Adipose tissue (tissue), 3 donors: Measurements from ENCODE around the gene IQSEC3. TPM values are rescaled to one million over a fixed set of nuclear protein-coding genes. Genes with fewer than 3 reads are reported as not detected.
"Not testable (repeated sequence)": the region's sequence is repeated elsewhere in the genome, so short reads cannot be mapped to it uniquely, and the experiment has no call there.

Experiments
- H3K27ac ChIP-seq: one replicate; pipeline ENCODE4 v1.5.1; 2013; ENCODE audit warnings: low read depth, low read length
- WGBS, 3 donors: extraction: QIAGEN DNeasy Blood & Tissue Kit; methylation state at CpG; one replicate each; pipeline ENCODE4 v1.1.7; 2013; 5-methylcytosine and 5-hydroxymethylcytosine counted together
- polyA plus RNA-seq, 3 donors: library from polyadenylated mRNA; stranded (reverse); fragments of 200-250 nt; gene quantifications; one replicate each; pipeline ENCODE4 v1.2.3, GENCODE V29; 2013
- donor health status: healthy with polysubstance abuse.
- donor health status: Bipolar disorder and iron deficiency.
- donor health status: healthy.

IQSEC3 gene
- polyA plus RNA-seq, 3 donors, result 0.61 to 5.2 (median 5.2) TPM

GRCh38 chr12:179131-179884, 112.7 kb downstream of the IQSEC3 start:
- no peak overlapping the region for H3K27ac ChIP-seq
- 58 to 66% (median 64%) methylated on average over 11 of the region's 11 CpGs for WGBS, 3 donors

- no peak overlapping the region for H3K27ac ChIP-seq
- 72 to 81% (median 75%) methylated on average over 5 of the region's 5 CpGs for WGBS, 3 donors
Measured at GRCh38 chr12:179885-180284, 113.3 kb downstream of the IQSEC3 start.

DNA sequence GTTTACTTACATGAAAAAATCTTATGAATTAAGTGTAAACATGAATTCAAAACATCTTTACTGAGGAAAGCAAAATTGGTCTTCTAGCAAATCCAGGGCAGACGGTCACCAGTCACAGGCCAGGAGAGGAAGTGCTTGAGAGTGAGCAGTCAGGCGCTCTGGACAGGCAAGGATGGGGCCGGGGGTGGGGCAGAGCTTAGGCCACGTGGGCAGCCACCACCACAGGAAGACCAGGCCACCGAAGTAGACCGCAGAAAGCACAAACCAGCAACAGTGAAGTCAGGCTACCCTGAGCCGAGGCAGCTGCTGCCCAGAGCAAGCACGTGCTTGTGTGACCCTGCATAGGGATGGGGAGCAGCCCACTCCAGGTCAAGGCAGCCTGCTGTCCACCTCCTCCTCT, 113.9 kb downstream of the IQSEC3 start:
- no peak overlapping the region for H3K27ac ChIP-seq
- 25 to 66% (median 30%) methylated on average over 8 of the region's 8 CpGs for WGBS, 3 donors

GRCh38 chr12:181921-182320, 115.4 kb downstream of the IQSEC3 start:
- 73 to 81% (median 78%) methylated on average over 17 of the region's 17 CpGs for WGBS, 3 donors
- no peak overlapping the region for H3K27ac ChIP-seq

- 63 to 75% (median 65%) methylated on average over 8 to 10 of the region's 10 CpGs for WGBS, 3 donors
- H3K27ac ChIP-seq, result no peak overlapping the region
Measured at GRCh38 chr12:182381-182892, 115.9 kb downstream of the IQSEC3 start.

GRCh38 chr12:184811-185575, 118.4 kb downstream of the IQSEC3 start:
- WGBS, 3 donors, result 52 to 82% (median 57%) methylated on average over 13 of the region's 13 CpGs
- H3K27ac ChIP-seq, result no peak overlapping the region

GRCh38 chr12:185576-185955, 119.0 kb downstream of the IQSEC3 start:
- no peak overlapping the region for H3K27ac ChIP-seq
- WGBS, 3 donors, result 62 to 69% (median 69%) methylated on average over 7 to 8 of the region's 8 CpGs

DNA sequence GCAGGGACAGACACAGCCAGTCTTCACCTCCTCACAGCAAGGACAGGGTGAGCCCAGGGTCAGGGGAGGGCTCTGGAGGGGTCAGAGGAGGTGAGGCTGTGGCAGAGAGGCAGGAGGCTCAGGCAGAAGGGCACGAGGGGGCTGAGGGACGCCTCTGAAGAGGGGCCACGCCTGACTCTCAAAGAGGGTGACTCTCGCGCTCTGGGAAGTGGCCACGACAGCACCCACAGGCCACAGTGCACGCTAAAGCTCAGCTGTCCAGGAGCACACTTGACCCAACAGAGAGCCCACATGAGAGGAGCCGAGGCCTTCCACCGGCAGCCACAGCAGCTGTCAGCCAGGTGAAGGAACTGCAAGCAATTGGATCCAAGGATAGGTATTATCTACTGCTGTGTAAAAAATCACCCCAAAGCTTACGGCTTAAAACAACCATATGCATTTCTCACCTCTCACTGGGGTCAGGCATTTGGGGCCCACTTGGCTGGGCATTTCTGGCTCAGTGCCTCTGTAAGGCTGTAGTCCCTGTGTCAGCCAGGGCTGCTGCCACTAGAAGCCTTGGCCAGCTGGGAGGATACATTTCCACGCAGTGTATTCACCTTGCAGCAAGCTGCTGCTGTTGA, 119.5 kb downstream of the IQSEC3 start:
- 81 to 91% (median 88%) methylated on average over 10 to 11 of the region's 11 CpGs for WGBS, 3 donors
- no peak overlapping the region for H3K27ac ChIP-seq

DNA sequence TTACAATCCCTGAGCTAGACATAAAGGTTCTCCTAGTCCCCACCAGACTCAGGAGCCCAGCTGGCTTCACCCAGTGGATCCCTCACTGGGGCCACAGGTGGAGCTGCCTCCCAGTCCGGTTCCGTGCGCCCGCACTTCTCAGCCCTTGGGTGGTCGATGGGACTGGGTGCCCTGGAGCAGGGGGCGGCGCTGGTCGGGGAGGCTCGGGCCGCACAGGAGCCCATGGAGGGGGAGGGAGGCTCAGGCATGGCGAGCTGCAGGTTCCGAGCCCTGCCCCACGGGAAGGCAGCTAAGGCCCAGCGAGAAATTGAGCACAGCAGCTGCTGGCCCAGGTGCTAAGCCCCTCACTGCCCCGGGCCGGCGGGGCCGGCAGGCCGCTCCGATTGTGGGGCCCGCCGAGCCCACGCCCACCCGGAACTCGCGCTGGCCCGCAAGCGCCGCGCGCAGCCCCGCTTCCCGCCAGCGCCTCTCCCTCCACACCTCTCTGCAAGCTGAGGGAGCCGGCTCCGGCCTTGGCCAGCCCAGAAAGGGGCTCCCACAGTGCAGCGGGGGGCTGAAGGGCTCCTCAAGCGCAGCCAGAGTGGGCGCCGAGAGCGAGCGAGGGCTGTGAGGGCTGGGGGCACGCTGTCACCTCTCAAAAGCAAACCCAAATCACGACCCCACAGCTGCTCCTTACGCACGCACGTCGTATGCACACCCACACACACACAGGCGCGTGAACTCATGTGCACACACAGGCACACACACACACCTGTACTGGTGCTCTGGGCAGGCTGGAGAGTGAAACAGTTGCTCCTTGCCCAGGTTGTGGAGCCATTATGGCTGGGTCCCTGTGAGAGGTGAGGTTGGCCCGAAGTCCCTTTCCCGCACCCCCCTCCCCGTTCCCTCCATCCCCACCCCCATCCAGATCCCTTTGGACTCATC, 121.7 kb downstream of the IQSEC3 start:
- H3K27ac ChIP-seq, result not testable (repeated sequence)
- WGBS, 3 donors, result 43 to 70% (median 57%) methylated on average over 45 to 53 of the region's 53 CpGs

- H3K27ac ChIP-seq, result no peak overlapping the region
- WGBS, 3 donors, result 7 to 8% (median 8%) methylated on average over 48 to 52 of the region's 52 CpGs
Measured at GRCh38 chr12:188910-189621, 122.5 kb downstream of the IQSEC3 start.

DNA sequence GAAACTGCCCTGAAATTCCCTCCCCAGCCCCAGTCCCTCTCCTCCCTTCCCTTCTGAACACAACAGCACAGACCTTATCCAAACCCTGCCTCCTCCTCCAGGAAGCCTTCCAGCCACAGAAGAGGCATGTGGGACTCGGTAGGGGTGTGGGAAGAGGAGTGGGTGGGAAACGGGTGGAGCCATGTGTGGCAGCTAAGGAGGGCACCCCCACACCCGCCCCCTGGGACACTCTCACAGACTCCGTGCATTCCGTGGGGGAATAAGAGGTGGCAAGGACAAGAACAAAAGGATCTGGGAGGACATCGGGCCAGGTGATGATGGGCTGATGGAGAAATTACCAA, 123.0 kb downstream of the IQSEC3 start:
- 73 to 77% (median 76%) methylated on average over 6 of the region's 6 CpGs for WGBS, 3 donors
- H3K27ac ChIP-seq, result no peak overlapping the region

GRCh38 chr12:190881-191280, 124.3 kb downstream of the IQSEC3 start:
- no peak overlapping the region for H3K27ac ChIP-seq
- WGBS, 3 donors, result 89 to 95% (median 89%) methylated on average over 8 of the region's 8 CpGs

DNA sequence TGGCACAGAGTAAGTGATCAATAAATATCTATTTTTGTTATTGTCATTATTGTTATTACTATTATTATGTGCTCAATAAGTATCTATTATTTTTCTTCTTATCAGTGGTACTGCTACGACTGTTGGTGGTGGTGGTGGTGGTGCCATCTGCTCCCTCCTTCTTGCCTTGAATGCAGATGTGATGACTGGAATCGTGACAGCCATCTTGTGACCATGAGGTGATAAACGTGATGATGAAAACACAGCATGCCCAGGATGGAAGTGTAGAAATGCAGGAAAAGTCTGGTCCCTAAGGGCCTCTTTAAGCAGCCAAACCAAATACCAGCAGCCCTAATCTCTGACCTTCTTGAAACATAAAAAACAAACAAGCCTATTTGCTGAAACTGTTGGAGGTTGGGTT, 125.0 kb downstream of the IQSEC3 start:
- H3K27ac ChIP-seq, result no peak overlapping the region
- 72 to 88% (median 88%) methylated on average over 3 of the region's 3 CpGs for WGBS, 3 donors

DNA sequence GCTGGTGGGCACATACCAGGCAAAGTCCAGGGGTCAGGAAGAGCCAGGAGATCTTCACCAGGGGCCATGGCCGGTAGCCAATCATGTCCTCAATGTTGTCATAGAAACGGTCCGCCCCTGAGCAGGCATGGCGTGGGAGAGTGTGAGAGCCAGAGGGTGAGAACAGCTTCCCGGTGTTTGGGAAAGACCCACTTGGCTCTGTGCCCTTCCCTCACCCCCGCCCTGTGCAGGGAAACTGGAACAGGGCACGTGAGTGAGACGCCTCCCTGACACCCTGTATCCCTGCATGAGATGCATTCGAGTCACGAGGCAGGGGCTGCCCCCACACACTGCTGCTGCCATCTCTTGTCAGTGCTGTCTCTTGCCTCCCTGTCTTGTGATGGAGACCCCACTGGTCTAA, 126.7 kb downstream of the IQSEC3 start:
- 55 to 66% (median 59%) methylated on average over 10 of the region's 10 CpGs for WGBS, 3 donors
- no peak overlapping the region for H3K27ac ChIP-seq

DNA sequence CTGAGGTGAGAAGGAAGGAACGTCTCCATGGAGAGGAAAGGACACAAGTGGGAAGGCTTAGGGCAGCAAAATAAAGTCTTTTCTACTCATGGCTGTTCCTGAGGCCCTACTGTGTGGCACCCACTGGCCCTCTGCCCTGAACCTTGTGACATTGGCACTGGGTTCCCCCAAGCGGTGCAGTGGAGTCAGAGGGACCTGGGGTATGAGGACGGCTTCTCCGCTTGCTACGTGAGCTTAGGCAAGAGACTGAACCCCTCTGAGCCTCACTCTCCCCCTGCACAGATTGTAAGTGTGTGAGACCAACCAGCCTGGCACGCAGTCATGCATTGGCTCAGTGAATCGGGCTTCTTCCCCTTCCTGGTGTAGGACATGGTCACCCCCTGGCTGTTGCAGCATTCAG, 127.7 kb downstream of the IQSEC3 start:
- whole genome bisulfite sequencing, 3 donors, result 88 to 89% (median 89%) methylated on average over 7 of the region's 7 CpGs
- no peak overlapping the region for H3K27ac ChIP-seq

DNA sequence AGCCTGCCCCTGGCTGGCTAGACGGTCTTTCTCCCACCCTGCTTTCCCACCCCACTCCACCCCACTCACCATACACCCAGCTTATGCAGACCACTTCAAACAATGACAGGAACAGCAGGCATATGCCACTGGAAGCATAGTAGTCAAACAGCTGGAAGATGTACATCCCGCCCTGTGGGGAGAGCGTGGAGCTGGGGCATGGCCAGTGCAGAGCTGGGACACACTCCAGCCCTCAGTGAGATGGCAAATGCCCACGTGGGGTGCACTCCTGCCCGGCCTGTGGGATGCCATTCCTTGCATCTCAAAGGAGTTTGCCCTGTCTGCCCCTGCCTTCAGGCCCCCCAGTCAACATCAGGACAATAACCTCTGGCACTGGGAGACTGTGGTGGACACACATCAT, 128.6 kb downstream of the IQSEC3 start:
- H3K27ac ChIP-seq, result no peak overlapping the region
- WGBS, 3 donors, result 75 to 82% (median 79%) methylated on average over 5 of the region's 5 CpGs

- H3K27ac ChIP-seq, result no peak overlapping the region
- 85 to 92% (median 88%) methylated on average over 15 of the region's 15 CpGs for WGBS, 3 donors
Measured at GRCh38 chr12:195951-196350, 129.4 kb downstream of the IQSEC3 start.

GRCh38 chr12:196436-196835, 129.9 kb downstream of the IQSEC3 start:
- no peak overlapping the region for H3K27ac ChIP-seq
- WGBS, 3 donors, result 64 to 79% (median 71%) methylated on average over 4 of the region's 4 CpGs
